GM19025 (cell line): ENCODE results near the gene KRT38.
"Not testable (repeated sequence)": the region's sequence is repeated elsewhere in the genome, so short reads cannot be mapped to it uniquely, and the experiment has no call there.

Experiments
- ATAC-seq: cut with Tn5 transposase; IDR thresholded peaks from one replicate; pipeline ENCODE4 v1.9.1; 2021; ENCODE audit warnings: mild to moderate bottlenecking, low read depth, moderate library complexity; ENCODE audit not compliant: unreplicated experiment

KRT38 gene

DNA sequence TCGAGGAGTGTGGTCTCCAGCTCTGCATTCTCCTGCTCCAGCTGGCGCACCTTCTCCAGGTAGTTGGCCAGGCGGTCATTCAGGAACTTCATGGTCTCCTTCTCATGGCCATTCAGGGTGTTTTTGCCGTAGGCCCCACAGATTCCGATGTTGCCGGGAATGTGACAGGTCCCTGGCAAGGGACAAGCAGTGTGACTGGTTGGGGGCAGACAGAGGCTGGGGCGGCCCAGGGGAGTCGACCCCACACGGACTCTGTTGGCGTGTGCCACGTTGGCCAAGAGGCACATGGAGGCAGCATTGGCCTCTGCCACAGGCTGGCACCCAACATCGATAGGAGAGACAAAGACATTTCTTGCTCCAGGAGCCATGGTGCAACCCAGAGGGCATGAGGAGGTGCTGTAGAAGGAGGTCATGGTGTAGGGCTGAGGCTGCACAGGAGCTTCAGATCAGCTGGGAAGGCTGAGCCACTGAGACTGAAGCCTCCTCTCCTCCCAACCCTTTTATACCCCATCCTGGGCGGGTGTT lies 16.6 kb downstream of the KRT38 start, which contains the start of gene KRT37:
TSS of gene KRT37 (minus strand) at position 475 of the 525 bp plus-strand sequence. CDS start at position 413, 62 bp downstream.
- no peak for ATAC-seq

DNA sequence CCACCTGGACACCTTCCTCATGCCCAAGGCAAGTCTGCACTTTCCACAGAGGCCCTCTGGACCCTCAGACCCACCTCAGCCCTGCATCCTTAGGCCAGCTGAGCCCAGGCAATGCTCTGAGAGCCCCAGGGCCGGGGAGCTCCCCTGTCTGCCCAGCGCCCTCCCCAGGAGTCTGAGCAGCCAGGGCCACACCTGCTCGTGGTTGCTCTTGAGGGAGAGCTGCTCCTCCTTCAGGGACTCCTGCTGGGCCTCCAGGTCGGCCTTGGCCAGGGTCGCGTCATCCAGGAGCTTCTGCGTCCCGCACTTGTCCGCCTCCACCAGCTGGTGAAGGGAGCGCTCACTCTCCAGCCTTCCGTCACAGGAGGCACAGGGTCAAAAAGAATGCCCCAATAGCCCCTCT lies 18.2 kb downstream of the KRT38 start:
- not testable (repeated sequence) for ATAC-seq

DNA sequence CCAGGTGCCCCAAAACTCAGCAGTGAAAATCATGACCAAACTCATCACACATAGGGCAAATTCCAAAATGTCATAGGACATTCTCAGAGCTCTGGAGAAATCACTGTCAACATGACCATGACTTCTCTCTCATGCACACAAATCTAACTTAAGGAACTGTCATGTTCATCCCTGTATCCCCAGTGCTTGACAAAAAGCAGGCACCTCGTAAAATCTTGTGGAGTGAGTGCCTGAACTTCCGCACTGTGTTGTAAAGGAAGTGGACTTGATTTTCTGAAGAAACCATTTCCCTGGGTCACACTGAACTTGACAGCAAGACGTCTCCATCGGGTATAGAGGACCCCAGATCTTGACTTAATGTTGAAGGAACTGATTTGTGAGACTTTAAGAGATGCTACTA lies 19.2 kb downstream of the KRT38 start:
- ATAC-seq: no peak

DNA sequence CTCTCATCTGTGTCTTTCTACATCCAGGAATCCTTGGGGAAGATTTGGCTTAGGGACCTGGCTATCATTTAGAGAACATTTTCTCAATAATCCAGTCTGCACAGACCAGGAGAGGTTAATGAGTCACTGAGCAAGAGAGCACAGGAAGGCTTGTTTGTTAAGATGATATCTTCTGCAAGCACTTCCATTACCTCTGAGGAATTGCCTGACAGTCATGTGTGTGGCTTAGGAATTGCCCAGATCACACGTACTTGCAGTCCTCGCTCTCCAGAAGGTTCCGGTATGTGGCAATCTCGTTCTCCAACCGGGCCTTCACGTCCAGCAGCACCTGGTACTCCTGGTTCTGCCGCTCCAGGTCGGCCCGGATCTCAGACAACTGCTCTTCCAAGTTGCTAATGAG lies 19.7 kb downstream of the KRT38 start:
- ATAC-seq: no peak

- ATAC-seq: no peak
Observed at GRCh38 chr17:41420134-41420533, 20.6 kb downstream of the KRT38 start.

DNA sequence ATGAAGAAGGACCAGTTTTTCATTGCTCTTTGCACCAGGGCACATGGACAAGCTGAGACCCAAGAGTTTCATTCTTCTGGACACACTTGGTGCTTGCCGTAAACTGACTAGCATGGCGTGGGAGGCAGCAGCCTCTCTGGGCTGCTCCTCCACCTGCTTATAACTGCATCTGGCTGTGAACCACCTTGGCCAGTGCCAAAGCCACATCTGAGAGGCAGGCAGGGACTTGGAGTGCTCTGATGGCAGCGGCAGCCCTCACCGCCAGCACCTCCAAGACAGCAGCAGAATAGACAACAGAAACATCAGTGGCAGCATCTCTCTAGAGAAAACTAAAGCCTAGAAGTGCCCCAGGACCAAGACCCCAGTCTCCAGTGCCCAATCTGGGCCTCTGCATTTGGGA lies 21.1 kb downstream of the KRT38 start:
- no peak for ATAC-seq

- ATAC-seq: no peak
Observed at GRCh38 chr17:41418116-41418860, 22.5 kb downstream of the KRT38 start.

GRCh38 chr17:41417576-41418015 lies 23.2 kb downstream of the KRT38 start:
- ATAC-seq: no peak

GRCh38 chr17:41417127-41417526 lies 23.7 kb downstream of the KRT38 start:
- ATAC-seq: no peak

DNA sequence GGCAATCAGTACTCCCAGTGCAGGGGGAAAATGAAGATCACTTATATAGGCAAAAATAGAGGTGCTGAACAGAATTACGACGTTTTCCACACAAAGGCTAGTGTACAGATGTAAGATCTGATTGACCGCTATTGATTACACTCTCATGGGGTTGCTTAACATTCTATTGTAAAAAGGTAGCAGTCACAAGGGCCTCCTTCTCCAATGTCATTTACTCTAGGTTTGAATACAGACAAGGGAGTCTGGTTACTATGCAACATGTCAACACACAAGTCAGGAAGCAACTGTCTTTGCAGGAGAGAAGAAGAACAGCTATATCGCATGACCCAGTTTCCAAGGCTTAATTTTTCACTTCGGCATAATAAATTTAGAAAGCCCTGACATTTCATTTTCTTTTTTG lies 24.3 kb downstream of the KRT38 start:
- ATAC-seq: no peak

DNA sequence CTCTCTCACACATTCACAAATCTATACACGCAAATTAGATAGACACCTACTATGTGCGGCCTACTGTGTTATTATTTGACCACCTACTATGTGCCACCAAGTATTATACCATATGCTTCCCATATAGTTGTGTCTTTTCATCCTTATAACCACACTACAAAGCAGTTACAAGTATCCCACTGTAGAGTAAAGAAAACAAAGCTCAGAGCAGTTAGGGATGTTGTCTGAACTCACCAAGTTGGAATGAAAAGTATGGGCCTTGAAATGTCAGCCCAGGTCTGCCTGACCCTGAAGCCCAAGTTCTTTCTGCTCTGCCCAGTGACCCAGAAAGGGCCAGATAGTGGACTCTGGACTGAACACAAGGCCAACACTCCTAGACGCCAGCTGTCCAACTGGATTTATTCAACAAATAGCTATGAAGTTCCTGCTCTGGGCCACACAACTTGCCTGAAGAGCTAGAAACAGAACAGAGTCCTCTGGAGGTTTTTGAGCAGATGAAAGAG lies 24.9 kb downstream of the KRT38 start:
- no peak for ATAC-seq

- ATAC-seq: no peak
Observed at GRCh38 chr17:41415411-41415810, 25.4 kb downstream of the KRT38 start.

GRCh38 chr17:41413982-41414381 lies 26.8 kb downstream of the KRT38 start:
- no peak for ATAC-seq

DNA sequence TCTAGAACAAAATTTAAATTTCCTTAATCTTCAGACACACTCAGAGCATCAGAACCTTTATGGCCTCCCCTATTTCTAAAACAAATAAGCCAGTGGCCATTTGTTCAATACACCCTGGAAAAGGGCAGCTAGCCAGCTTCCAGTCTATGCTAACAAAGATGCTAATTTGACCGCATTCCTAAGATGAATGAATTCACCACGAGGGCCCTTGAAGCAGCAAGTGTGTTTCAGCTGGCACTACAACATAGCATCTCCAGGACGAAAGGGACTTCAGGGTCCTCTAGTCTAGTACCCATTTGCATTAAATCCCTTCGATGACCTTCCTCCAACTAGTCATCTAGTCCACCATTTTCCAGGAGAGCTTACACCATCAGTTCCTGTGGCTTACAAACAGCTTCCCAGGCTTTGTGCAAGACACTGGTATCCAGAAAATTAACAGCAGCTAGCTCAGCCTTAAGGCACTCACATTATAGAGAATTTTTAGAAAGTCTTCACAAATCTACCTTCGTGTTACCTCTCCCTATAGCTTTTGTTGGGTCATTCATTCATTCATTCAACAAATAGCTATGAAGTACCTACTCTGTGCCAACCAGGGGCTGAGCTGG lies 27.3 kb downstream of the KRT38 start:
- no peak for ATAC-seq

DNA sequence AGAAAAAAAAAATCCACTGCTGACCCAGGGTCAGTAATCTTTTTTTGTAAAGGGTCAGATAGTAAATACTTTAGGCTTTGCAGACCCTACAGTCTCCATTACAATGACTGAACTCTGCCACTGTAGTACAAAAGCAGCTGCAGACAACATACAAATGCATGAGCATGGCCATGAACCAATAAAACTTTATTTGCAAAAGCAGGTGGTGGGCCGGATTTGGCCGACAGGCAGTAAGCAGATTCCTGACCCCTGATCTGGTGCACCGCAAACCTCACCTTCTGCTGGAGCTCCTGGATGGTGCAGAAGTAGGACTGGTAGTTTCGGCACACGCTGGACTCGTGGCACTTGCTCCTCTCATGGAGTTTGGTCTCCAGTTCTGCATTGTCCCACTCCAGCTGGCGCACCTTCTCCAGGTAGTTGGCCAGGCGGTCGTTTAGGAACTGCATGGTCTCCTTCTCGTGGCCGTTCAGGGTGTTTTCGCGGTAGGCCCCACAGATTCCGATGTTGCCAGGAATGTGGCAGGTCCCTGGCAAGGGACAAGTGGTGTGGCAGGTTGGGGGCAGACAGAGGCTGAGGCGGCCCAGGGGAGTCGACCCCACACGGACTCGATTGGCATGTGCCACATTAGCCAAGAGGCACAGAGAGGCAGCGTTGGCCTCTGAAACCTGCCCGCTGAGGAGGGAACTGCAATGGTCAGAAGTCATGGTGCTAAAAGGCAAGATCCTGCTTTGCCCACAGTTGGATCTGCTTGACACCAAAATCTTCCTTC lies 29.5 kb downstream of the KRT38 start:
- no peak for ATAC-seq

GRCh38 chr17:41407226-41407625 lies 33.6 kb downstream of the KRT38 start:
- ATAC-seq: no peak

- ATAC-seq: no peak
Observed at GRCh38 chr17:41406205-41406604, 34.6 kb downstream of the KRT38 start.

GRCh38 chr17:41404024-41404671 lies 36.6 kb downstream of the KRT38 start:
- ATAC-seq: no peak

- ATAC-seq: no peak
Observed at GRCh38 chr17:41403404-41404023, 37.3 kb downstream of the KRT38 start.

- ATAC-seq: no peak
Observed at GRCh38 chr17:41402161-41402560, 38.6 kb downstream of the KRT38 start.
